Brain microvascular endothelial cell (primary cell): ENCODE data around the gene AFF3.

Source experiments
- DNase-seq: peaks from one replicate; pipeline ENCODE4 v3.0.0-alpha.2; 2020
- H3K27ac ChIP-seq: fragments of 250-450 bp; sonication (Bioruptor Pico); 2 replicates; pipeline ENCODE4 v1.5.1; 2020; ENCODE audit warnings: mild to moderate bottlenecking, moderate library complexity
- H3K27me3 ChIP-seq: fragments of 250-450 bp; sonication (Bioruptor Pico); replicated peaks from 2 replicates; pipeline ENCODE4 v1.5.1; 2020; ENCODE audit warnings: mild to moderate bottlenecking
- H3K36me3 ChIP-seq: fragments of 250-450 bp; sonication (Bioruptor Pico); replicated peaks from 2 replicates; pipeline ENCODE4 v1.5.1; 2020; ENCODE audit warnings: mild to moderate bottlenecking
- H3K4me3 ChIP-seq: 2 replicates; pipeline ENCODE4 v1.5.1; 2011; ENCODE audit warnings: low read depth, mild to moderate bottlenecking, control low read depth, low read length, moderate library complexity
- in situ Hi-C: cut with HindIII; loops from 2 replicates; pipeline ENCODE4 v1.10.0; 2017; ENCODE audit warnings: low sequenced_read_pairs, low pct_ligation_motif_present
- TF ChIP-seq, protein P1 (sequence below): IDR thresholded peaks from 2 replicates; pipeline ENCODE4 v1.5.1; 2011; ENCODE audit warnings: low read depth, mild to moderate bottlenecking, moderate library complexity, low read length, control low read depth, inconsistent platforms; ENCODE audit errors: missing control alignments

AFF3 gene

GRCh38 chr2:99694331-99694730 is 448.1 kb downstream of the AFF3 start:
- H3K4me3 ChIP-seq: no peak overlapping the region
- TF ChIP-seq, protein P1, sequence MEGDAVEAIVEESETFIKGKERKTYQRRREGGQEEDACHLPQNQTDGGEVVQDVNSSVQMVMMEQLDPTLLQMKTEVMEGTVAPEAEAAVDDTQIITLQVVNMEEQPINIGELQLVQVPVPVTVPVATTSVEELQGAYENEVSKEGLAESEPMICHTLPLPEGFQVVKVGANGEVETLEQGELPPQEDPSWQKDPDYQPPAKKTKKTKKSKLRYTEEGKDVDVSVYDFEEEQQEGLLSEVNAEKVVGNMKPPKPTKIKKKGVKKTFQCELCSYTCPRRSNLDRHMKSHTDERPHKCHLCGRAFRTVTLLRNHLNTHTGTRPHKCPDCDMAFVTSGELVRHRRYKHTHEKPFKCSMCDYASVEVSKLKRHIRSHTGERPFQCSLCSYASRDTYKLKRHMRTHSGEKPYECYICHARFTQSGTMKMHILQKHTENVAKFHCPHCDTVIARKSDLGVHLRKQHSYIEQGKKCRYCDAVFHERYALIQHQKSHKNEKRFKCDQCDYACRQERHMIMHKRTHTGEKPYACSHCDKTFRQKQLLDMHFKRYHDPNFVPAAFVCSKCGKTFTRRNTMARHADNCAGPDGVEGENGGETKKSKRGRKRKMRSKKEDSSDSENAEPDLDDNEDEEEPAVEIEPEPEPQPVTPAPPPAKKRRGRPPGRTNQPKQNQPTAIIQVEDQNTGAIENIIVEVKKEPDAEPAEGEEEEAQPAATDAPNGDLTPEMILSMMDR: no peak
- in situ Hi-C loops: no loop called here

GRCh38 chr2:99692785-99693184 is 449.6 kb downstream of the AFF3 start:
- DNase-seq: no peak

More at GRCh38 chr2:99694331-99694730, 448.1 kb downstream of the AFF3 start:
- H3K27me3 ChIP-seq: no peaks in the 10 kb centered on the region
- H3K36me3 ChIP-seq: no peaks in the 10 kb centered on the region
- DNase-seq: no peak
- no peak overlapping the region for H3K27ac ChIP-seq

GRCh38 chr2:99691926-99692325 is 450.5 kb downstream of the AFF3 start:
- DNase-seq: no peak

More at GRCh38 chr2:99692785-99693184, 449.6 kb downstream of the AFF3 start:
- no peaks in the 10 kb centered on the region for H3K36me3 ChIP-seq
- no peaks in the 10 kb centered on the region for H3K27me3 ChIP-seq
- in situ Hi-C loops: no loop called here
- TF ChIP-seq, protein P1: peak; percentile 27
- no peak overlapping the region for H3K4me3 ChIP-seq
- no peak overlapping the region for H3K27ac ChIP-seq

GRCh38 chr2:99689145-99689742 is 453.1 kb downstream of the AFF3 start:
- TF ChIP-seq, protein P1: no peak
- Histone ChIP-seq H3K36me3 (no peaks in the 10 kb centered on the region), H3K4me3 (no peak overlapping the region), H3K27me3 (no peaks in the 10 kb centered on the region), H3K27ac (no peak overlapping the region)
- in situ Hi-C loops: no loop called here
- no peak for DNase-seq

More at GRCh38 chr2:99691926-99692325, 450.5 kb downstream of the AFF3 start:
- TF ChIP-seq, protein P1: no peak
- Histone ChIP-seq H3K27ac (no peak overlapping the region), H3K27me3 (no peaks in the 10 kb centered on the region), H3K36me3 (no peaks in the 10 kb centered on the region), H3K4me3 (no peak overlapping the region)
- in situ Hi-C loops: no loop called here

- H3K27me3 ChIP-seq: no peaks in the 10 kb centered on the region
- DNase-seq: no peak
- H3K4me3 ChIP-seq: no peak overlapping the region
- TF ChIP-seq, protein P1: no peak
- H3K36me3 ChIP-seq: no peaks in the 10 kb centered on the region
- in situ Hi-C loops: no loop called here
- no peak overlapping the region for H3K27ac ChIP-seq
These were observed 453.7 kb downstream of the AFF3 start for GRCh38 chr2:99688699-99689098.
